ENCODE data around the gene TTF1. TPM values are rescaled to one million over a fixed set of nuclear protein-coding genes. Genes with fewer than 3 reads are reported as not detected.

Gene TTF1
- total RNA-seq, 1 experiment from 2014 or later: 16.0 TPM

DNA sequence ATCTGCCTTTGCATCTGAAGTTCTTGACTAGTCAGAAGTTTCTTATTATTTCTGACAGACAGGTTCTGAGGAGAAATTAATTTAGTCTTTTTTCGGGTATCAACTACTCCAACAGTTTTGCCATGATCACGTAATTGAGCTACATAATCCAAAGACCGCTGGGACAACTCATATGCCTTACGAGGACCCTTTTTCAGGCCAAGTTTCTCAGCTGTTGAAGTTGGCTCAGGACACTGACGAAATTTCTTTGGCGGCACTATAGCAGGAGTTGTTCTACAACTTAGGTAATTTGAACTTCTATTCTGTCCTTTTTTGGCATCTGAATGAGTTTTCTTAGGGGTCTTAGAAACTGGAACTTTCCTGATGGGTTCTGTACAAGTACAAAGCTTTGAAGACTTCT is 79.1 kb downstream of the TTF1 start:
- Histone ChIP-seq H3K79me2 (ENCODE audit: low read depth) (no peaks in the 10 kb centered on the region), H3K4me3 (no peak overlapping the region), H3K9me3 (ENCODE audit: insufficient read depth, low read depth) (no peaks in the 10 kb centered on the region), H3K27me3 (ENCODE audit: insufficient read depth, low read depth) (no peaks in the 10 kb centered on the region), H3K36me3 (ENCODE audit: low read depth) (peaks cover 37% of the 10 kb centered on the region), H3K4me1 (replicated peaks; ENCODE audit: insufficient read depth) (no peaks in the 10 kb centered on the region), H2AFZ (no peak overlapping the region), H3K4me2 (no peak overlapping the region), H3K9me2 (ENCODE audit: insufficient read depth) (no peaks in the 10 kb centered on the region), H3F3A (ENCODE audit: insufficient read depth, low read depth) (no peaks in the 10 kb centered on the region), H4K20me1 (ENCODE audit: insufficient read depth) (no peaks in the 10 kb centered on the region), H3K27ac (no peak overlapping the region)
- intact Hi-C loops (cut with micrococcal nuclease; ENCODE audit: unreplicated experiment): no loop called here
- no TSS peak for BruUV-seq (replicated peaks)
- DNase-seq: no peak
- POLR2A ChIA-PET (ENCODE audit: unreplicated experiment): no interaction called here
- no peak for TF ChIP-seq EZH2 (IDR thresholded peaks at IDR 0.05; ENCODE audit: low read depth)
- no peak for TF ChIP-seq CTCF (conservative IDR thresholded peaks at IDR 0.05)
- CTCF ChIA-PET: no interaction called here

Other genes with a start within 250 kb of the TTF1 start
- gene NTNG2, start 244.8 kb downstream of the TTF1 start, total RNA-seq (2021): not detected in 2 replicates
- gene SETX, start 51.9 kb downstream of the TTF1 start, total RNA-seq (2021): 21.2 and 23.5 TPM in 2 replicates
- not detected in 2 replicates for gene CFAP77, start 3.4 kb upstream of the TTF1 start, total RNA-seq (2021)
- gene BARHL1, start 175.8 kb upstream of the TTF1 start, total RNA-seq (2021): not detected in 2 replicates

All from PC-9 (cell line).